ENCODE results near the gene MTM1.

GRCh38 chrX:150715184-150715583, 146.8 kb downstream of the MTM1 start:
- TF ChIP-seq TAF1 (IDR thresholded peaks at IDR 0.05; ENCODE audit: low read depth) = no peak
- TF ChIP-seq, protein P1, sequence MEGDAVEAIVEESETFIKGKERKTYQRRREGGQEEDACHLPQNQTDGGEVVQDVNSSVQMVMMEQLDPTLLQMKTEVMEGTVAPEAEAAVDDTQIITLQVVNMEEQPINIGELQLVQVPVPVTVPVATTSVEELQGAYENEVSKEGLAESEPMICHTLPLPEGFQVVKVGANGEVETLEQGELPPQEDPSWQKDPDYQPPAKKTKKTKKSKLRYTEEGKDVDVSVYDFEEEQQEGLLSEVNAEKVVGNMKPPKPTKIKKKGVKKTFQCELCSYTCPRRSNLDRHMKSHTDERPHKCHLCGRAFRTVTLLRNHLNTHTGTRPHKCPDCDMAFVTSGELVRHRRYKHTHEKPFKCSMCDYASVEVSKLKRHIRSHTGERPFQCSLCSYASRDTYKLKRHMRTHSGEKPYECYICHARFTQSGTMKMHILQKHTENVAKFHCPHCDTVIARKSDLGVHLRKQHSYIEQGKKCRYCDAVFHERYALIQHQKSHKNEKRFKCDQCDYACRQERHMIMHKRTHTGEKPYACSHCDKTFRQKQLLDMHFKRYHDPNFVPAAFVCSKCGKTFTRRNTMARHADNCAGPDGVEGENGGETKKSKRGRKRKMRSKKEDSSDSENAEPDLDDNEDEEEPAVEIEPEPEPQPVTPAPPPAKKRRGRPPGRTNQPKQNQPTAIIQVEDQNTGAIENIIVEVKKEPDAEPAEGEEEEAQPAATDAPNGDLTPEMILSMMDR (IDR thresholded peaks at IDR 0.05; ENCODE audit: poor library complexity, severe bottlenecking) = no peak
- TF ChIP-seq RAD21 (conservative IDR thresholded peaks at IDR 0.05) = no peak
- TF ChIP-seq EZH2 (IDR thresholded peaks at IDR 0.05; ENCODE audit: borderline replicate concordance, insufficient read depth, low read length, poor library complexity, severe bottlenecking) = no peak
- TF ChIP-seq POLR2AphosphoS5 (IDR thresholded peaks at IDR 0.05) = no peak

Data from neural cell (in vitro differentiated cells).